ENCODE data around the gene TDRD3. TPM values are rescaled to one million over a fixed set of nuclear protein-coding genes. Genes with fewer than 3 reads are reported as not detected.

The TDRD3 gene
- total and polyA plus RNA-seq, 2 donors (not counting 1 experiment from before 2014, with no cell fraction given), result 5.6 to 23.7 TPM

- ATAC-seq (ENCODE audit: low read depth) (peak; percentile 75), DNase-seq (peak; percentile 69)
- intact Hi-C loops (cut with micrococcal nuclease), result loop anchor here (1.0 to 2.0 kb wide), 3 partner anchors 34 to 751 kb away; partner anchors contain the start of gene TDRD3
- Mint-ChIP-seq H3K4me3 (no peak overlapping the region), H3K9me3 (ENCODE audit: insufficient read depth) (peaks cover 2% of the 10 kb centered on the region), H3K4me1 (peaks cover 19% of the 10 kb centered on the region), H3K27ac (no peak overlapping the region), H3K27me3 (no peaks in the 10 kb centered on the region)
- Histone ChIP-seq H3K4me3 (ENCODE audit: control extremely low read depth in 1 of 5, extremely low read depth in 1 of 5, insufficient read depth in 1 of 5, low read depth in 2 of 5, low read length in 4 of 5) (no peak overlapping the region), H3K27ac (ENCODE audit: low read length in 2 of 2) (no peak overlapping the region), H3K9me3 (ENCODE audit: control extremely low read depth in 1 of 3, control insufficient read depth in 2 of 3, insufficient read depth in 1 of 3, low read length in 2 of 3) (no peaks in the 10 kb centered on the region), H3K4me2 (replicated peaks; ENCODE audit: low read depth, low read length, poor library complexity, severe bottlenecking) (no peak overlapping the region), H3K9ac (ENCODE audit: low read length) (no peak overlapping the region), H3K79me2 (ENCODE audit: control insufficient read depth, insufficient read depth, low read length) (peaks cover 11% of the 10 kb centered on the region), H3K27me3 (replicated peaks in 1 of 4; ENCODE audit: control extremely low read depth in 1 of 4, control insufficient read depth in 3 of 4, insufficient read depth in 4 of 4, low read length in 3 of 4) (no peaks in the 10 kb centered on the region), H2AFZ (ENCODE audit: insufficient read depth, low read depth, low read length, poor library complexity, severe bottlenecking) (no peak overlapping the region), H3K4me1 (ENCODE audit: control insufficient read depth in 2 of 2, insufficient read depth in 2 of 2, low read length in 2 of 2) (peaks cover 4% of the 10 kb centered on the region in 2 donors), H4K20me1 (ENCODE audit: control insufficient read depth, insufficient read depth, low read length, poor library complexity, severe bottlenecking) (peaks cover 3% of the 10 kb centered on the region), H3K36me3 (replicated peaks in 1 of 2; ENCODE audit: control extremely low read depth in 1 of 2, control insufficient read depth in 1 of 2, extremely low read depth in 1 of 2, insufficient read depth in 2 of 2, low read length in 1 of 2) (no peaks in the 10 kb centered on the region)
- CTCF ChIA-PET, result interaction anchor here (0.7 to 4.2 kb wide), 14 partner anchors 9 to 1039 kb away, joined by 3 to 43 read pairs (median 4); partner anchors contain the start of gene TDRD3
- no peak for TF ChIP-seq EZH2 (IDR thresholded peaks at IDR 0.05; ENCODE audit: borderline replicate concordance, insufficient read depth, low read depth, low read length, poor library complexity, severe bottlenecking)
- peak; percentile 98 for TF ChIP-seq CTCF (IDR thresholded peaks at IDR 0.05)
- POLR2A ChIA-PET, result no interaction called here
Observed at GRCh38 chr13:60431108-60431700, 34.2 kb downstream of the TDRD3 start.

GRCh38 chr13:60433505-60433904, 36.5 kb downstream of the TDRD3 start:
- DNase-seq (no peak), ATAC-seq (ENCODE audit: low read depth) (no peak)
- no peak overlapping the region for H3K27ac Mint-ChIP-seq
- WGBS (ENCODE audit: insufficient coverage), result 100% methylated on average over 3 of the region's 6 CpGs
- Histone ChIP-seq H3K9me3 (ENCODE audit: control extremely low read depth in 1 of 3, control insufficient read depth in 2 of 3, insufficient read depth in 1 of 3, low read length in 2 of 3) (no peaks in the 10 kb centered on the region), H3K9ac (ENCODE audit: low read length) (no peak overlapping the region), H3K36me3 (replicated peaks in 1 of 2; ENCODE audit: control extremely low read depth in 1 of 2, control insufficient read depth in 1 of 2, extremely low read depth in 1 of 2, insufficient read depth in 2 of 2, low read length in 1 of 2) (no peaks in the 10 kb centered on the region), H3K79me2 (ENCODE audit: control insufficient read depth, insufficient read depth, low read length) (peaks cover 28% of the 10 kb centered on the region), H2AFZ (ENCODE audit: insufficient read depth, low read depth, low read length, poor library complexity, severe bottlenecking) (no peak overlapping the region), H3K27ac (ENCODE audit: low read length in 2 of 2) (no peak overlapping the region), H3K4me1 (ENCODE audit: control insufficient read depth in 2 of 2, insufficient read depth in 2 of 2, low read length in 2 of 2) (peaks cover 6 to 7% of the 10 kb centered on the region in 2 donors), H3K4me3 (ENCODE audit: control extremely low read depth in 1 of 5, extremely low read depth in 1 of 5, insufficient read depth in 1 of 5, low read depth in 2 of 5, low read length in 4 of 5) (no peak overlapping the region), H3K27me3 (replicated peaks in 1 of 4; ENCODE audit: control extremely low read depth in 1 of 4, control insufficient read depth in 3 of 4, insufficient read depth in 4 of 4, low read length in 3 of 4) (no peaks in the 10 kb centered on the region), H3K4me2 (replicated peaks; ENCODE audit: low read depth, low read length, poor library complexity, severe bottlenecking) (no peak overlapping the region), H4K20me1 (ENCODE audit: control insufficient read depth, insufficient read depth, low read length, poor library complexity, severe bottlenecking) (peaks cover 5% of the 10 kb centered on the region)
- H3K4me1 Mint-ChIP-seq, result peaks cover 19% of the 10 kb centered on the region
- peaks cover 4% of the 10 kb centered on the region for H3K9me3 Mint-ChIP-seq (ENCODE audit: insufficient read depth)
- H3K27me3 Mint-ChIP-seq, result no peaks in the 10 kb centered on the region
- ChIA-PET CTCF (interaction anchor here (1.4 kb wide), 1 partner anchor 11 kb away, joined by 4 read pairs; no protein-coding TSS in a partner anchor), POLR2A (no interaction called here)
- intact Hi-C loops (cut with micrococcal nuclease), result no loop called here
- H3K4me3 Mint-ChIP-seq, result no peak overlapping the region
- TF ChIP-seq CTCF (IDR thresholded peaks at IDR 0.05) (no peak), EZH2 (IDR thresholded peaks at IDR 0.05; ENCODE audit: borderline replicate concordance, insufficient read depth, low read depth, low read length, poor library complexity, severe bottlenecking) (no peak)

Data from B cell (primary cell).